WTC11 (cell line): ENCODE data around the gene COL4A3. TPM values are rescaled to one million over a fixed set of nuclear protein-coding genes. Genes with fewer than 3 reads are reported as not detected.

ENCODE experiments used
- AFF4 ChIP-seq: sonication (generic); formaldehyde crosslinking; IDR thresholded peaks from 2 replicates; pipeline ENCODE4 v1.8.1; 2023; ENCODE audit warnings: mild to moderate bottlenecking, missing genetic modification reagents, borderline replicate concordance
- ELF4 ChIP-seq: sonication (generic); formaldehyde crosslinking; IDR thresholded peaks from 2 replicates; pipeline ENCODE4 v1.8.1; 2022; ENCODE audit warnings: low read depth, mild to moderate bottlenecking, moderate library complexity, missing genetic modification reagents
- ESRRA ChIP-seq: sonication (generic); formaldehyde crosslinking; IDR thresholded peaks from 2 replicates; pipeline ENCODE4 v1.8.1; 2022; ENCODE audit warnings: mild to moderate bottlenecking, missing genetic modification reagents, borderline replicate concordance
- FOXK1 ChIP-seq: sonication (generic); formaldehyde crosslinking; IDR thresholded peaks from 2 replicates; pipeline ENCODE4 v1.8.0; 2022; ENCODE audit warnings: mild to moderate bottlenecking, moderate library complexity, missing genetic modification reagents
- GABPB1 ChIP-seq: sonication (generic); formaldehyde crosslinking; IDR thresholded peaks from 2 replicates; pipeline ENCODE4 v1.8.1; 2023; ENCODE audit warnings: mild to moderate bottlenecking, missing genetic modification reagents
- JUN ChIP-seq: sonication (generic); formaldehyde crosslinking; IDR thresholded peaks from 2 replicates; pipeline ENCODE4 v1.8.0; 2023; ENCODE audit warnings: mild to moderate bottlenecking, missing genetic modification reagents
- NR1H2 ChIP-seq: sonication (generic); formaldehyde crosslinking; IDR thresholded peaks from 2 replicates; pipeline ENCODE4 v1.9.0; 2021; ENCODE audit warnings: mild to moderate bottlenecking, moderate library complexity, missing genetic modification reagents
- OVOL2 ChIP-seq: fragments of 250-450 bp; sonication (Bioruptor Pico); IDR thresholded peaks from 2 replicates; pipeline ENCODE4 v1.9.0; 2021; ENCODE audit warnings: mild to moderate bottlenecking, borderline replicate concordance
- SMAD3 ChIP-seq: sonication (generic); formaldehyde crosslinking; IDR thresholded peaks from 2 replicates; pipeline ENCODE4 v1.8.0; 2022; ENCODE audit warnings: missing genetic modification reagents, mild to moderate bottlenecking, borderline replicate concordance
- TCF7 ChIP-seq: sonication (generic); formaldehyde crosslinking; IDR thresholded peaks from 2 replicates; pipeline ENCODE4 v1.8.0; 2022; ENCODE audit warnings: mild to moderate bottlenecking, low read depth, missing genetic modification reagents, moderate library complexity
- TEAD1 ChIP-seq: sonication (generic); formaldehyde crosslinking; IDR thresholded peaks from 2 replicates; pipeline ENCODE4 v1.8.0; 2022; ENCODE audit warnings: mild to moderate bottlenecking, missing genetic modification reagents
- ZNF396 ChIP-seq: fragments of 250-450 bp; sonication (Bioruptor Pico); IDR thresholded peaks from 2 replicates; pipeline ENCODE4 v1.8.0; 2021; ENCODE audit warnings: mild to moderate bottlenecking, moderate library complexity, borderline replicate concordance
- total RNA-seq: library from RNA; stranded (reverse); gene quantifications from 3 replicates; pipeline ENCODE4 v1.2.3, GENCODE V29; 2021
- TF ChIP-seq, protein P1 (sequence below): fragments of 250-450 bp; sonication (Bioruptor Pico); IDR thresholded peaks from 2 replicates; pipeline ENCODE4 v2.1.2; 2022; ENCODE audit warnings: mild to moderate bottlenecking, moderate library complexity
- TF ChIP-seq, protein P2 (sequence below): sonication (generic); formaldehyde crosslinking; IDR thresholded peaks from 2 replicates; pipeline ENCODE4 v1.8.0; 2023; ENCODE audit warnings: mild to moderate bottlenecking, missing genetic modification reagents
- TF ChIP-seq, protein P3 (sequence below): fragments of 250-450 bp; sonication (Bioruptor Pico); IDR thresholded peaks from 2 replicates; pipeline ENCODE4 v1.9.0; 2021; ENCODE audit warnings: moderate library complexity, mild to moderate bottlenecking, inconsistent platforms, borderline replicate concordance
- TF ChIP-seq, protein P4 (sequence below): sonication (generic); formaldehyde crosslinking; IDR thresholded peaks from 2 replicates; pipeline ENCODE4 v1.8.0; 2022; ENCODE audit warnings: mild to moderate bottlenecking, missing genetic modification reagents
- TF ChIP-seq, protein P5 (sequence below): sonication (generic); formaldehyde crosslinking; IDR thresholded peaks from 2 replicates; pipeline ENCODE4 v1.8.1; 2022; ENCODE audit warnings: missing genetic modification reagents, borderline replicate concordance
- TF ChIP-seq, protein P6 (sequence below): sonication (generic); formaldehyde crosslinking; IDR thresholded peaks from 2 replicates; pipeline ENCODE4 v1.8.1; 2022; ENCODE audit warnings: low read depth, missing genetic modification reagents, borderline replicate concordance
- TF ChIP-seq, protein P7 (sequence below): sonication (generic); formaldehyde crosslinking; IDR thresholded peaks from 2 replicates; pipeline ENCODE4 v1.8.1; 2023; ENCODE audit warnings: mild to moderate bottlenecking, missing genetic modification reagents
- TF ChIP-seq, protein P8 (sequence below): fragments of 250-450 bp; sonication (Bioruptor Pico); IDR thresholded peaks from 2 replicates; pipeline ENCODE4 v1.8.0; 2021; ENCODE audit warnings: mild to moderate bottlenecking
- TF ChIP-seq, protein P9 (sequence below): sonication (generic); formaldehyde crosslinking; IDR thresholded peaks from 2 replicates; pipeline ENCODE4 v1.8.1; 2023; ENCODE audit warnings: mild to moderate bottlenecking, missing genetic modification reagents, moderate library complexity

COL4A3 gene
- total RNA-seq, 1 experiment from 2014 or later: 0.90 TPM

DNA sequence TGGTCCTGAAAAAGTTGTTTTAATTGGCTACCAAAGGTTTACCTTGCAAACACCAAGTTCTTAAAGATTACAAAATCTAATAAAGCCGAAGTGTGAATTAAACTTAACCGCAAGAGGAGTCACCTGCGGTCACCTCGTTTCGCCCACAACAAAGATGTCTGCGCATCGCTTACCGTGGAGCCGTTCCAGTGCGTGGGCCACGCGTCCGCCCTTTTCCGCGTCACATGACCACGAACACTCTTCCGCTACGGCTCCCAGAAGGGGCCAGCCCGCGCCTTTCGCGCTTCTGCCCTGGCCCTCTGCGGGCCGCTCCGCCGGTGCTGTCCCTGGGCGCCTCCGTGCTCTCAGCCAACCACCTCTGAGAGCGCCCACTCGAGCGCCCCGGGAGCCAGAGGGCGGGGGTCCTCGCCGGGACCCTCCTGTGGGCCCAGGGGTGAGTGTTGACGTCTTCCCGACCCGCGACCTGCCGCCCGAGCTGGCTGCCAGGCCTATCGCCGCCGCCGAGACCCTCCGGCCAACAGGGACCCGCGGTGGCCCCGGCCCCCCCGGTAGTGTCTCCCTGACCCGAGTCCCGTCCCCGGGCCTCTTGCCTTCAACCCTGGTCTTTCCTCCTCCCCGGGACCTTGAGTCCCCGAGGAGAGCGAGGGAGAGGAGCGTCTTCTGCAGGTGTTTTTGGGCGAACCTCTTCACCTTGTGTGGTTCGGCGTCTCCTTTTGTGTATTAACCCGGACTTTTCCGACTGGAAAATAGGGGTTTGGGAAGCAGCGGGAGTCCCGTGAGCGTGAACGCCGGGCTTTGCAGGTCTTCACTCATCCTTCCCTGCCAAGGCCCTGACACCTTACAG is 160.8 kb downstream of the COL4A3 start, which contains the start of gene MFF (continued):
- TF ChIP-seq, protein P1, sequence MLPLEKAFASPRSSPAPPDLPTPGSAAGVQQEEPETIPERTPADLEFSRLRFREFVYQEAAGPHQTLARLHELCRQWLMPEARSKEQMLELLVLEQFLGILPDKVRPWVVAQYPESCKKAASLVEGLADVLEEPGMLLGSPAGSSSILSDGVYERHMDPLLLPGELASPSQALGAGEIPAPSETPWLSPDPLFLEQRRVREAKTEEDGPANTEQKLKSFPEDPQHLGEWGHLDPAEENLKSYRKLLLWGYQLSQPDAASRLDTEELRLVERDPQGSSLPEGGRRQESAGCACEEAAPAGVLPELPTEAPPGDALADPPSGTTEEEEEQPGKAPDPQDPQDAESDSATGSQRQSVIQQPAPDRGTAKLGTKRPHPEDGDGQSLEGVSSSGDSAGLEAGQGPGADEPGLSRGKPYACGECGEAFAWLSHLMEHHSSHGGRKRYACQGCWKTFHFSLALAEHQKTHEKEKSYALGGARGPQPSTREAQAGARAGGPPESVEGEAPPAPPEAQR (CRISPR knock-in tag): no peak
- peak; percentile 22; the same call in 1 of the 2 replicates for TF ChIP-seq ESRRA (CRISPR knock-in tag)
- TF ChIP-seq NR1H2: no peak
- no peak for TF ChIP-seq OVOL2 (CRISPR knock-in tag)
- TF ChIP-seq TEAD1: peak; percentile 46
- TF ChIP-seq AFF4 (CRISPR knock-in tag): no peak
- no peak for TF ChIP-seq ZNF396 (CRISPR knock-in tag)
- TF ChIP-seq, protein P2, sequence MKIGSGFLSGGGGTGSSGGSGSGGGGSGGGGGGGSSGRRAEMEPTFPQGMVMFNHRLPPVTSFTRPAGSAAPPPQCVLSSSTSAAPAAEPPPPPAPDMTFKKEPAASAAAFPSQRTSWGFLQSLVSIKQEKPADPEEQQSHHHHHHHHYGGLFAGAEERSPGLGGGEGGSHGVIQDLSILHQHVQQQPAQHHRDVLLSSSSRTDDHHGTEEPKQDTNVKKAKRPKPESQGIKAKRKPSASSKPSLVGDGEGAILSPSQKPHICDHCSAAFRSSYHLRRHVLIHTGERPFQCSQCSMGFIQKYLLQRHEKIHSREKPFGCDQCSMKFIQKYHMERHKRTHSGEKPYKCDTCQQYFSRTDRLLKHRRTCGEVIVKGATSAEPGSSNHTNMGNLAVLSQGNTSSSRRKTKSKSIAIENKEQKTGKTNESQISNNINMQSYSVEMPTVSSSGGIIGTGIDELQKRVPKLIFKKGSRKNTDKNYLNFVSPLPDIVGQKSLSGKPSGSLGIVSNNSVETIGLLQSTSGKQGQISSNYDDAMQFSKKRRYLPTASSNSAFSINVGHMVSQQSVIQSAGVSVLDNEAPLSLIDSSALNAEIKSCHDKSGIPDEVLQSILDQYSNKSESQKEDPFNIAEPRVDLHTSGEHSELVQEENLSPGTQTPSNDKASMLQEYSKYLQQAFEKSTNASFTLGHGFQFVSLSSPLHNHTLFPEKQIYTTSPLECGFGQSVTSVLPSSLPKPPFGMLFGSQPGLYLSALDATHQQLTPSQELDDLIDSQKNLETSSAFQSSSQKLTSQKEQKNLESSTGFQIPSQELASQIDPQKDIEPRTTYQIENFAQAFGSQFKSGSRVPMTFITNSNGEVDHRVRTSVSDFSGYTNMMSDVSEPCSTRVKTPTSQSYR (CRISPR knock-in tag): no peak
- TF ChIP-seq SMAD3 (CRISPR knock-in tag): peak; percentile 84
- TF ChIP-seq, protein P3, sequence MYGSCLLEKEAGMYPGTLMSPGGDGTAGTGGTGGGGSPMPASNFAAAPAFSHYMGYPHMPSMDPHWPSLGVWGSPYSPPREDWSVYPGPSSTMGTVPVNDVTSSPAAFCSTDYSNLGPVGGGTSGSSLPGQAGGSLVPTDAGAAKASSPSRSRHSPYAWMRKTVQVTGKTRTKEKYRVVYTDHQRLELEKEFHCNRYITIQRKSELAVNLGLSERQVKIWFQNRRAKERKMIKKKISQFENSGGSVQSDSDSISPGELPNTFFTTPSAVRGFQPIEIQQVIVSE (CRISPR knock-in tag): no peak
- TF ChIP-seq JUN (CRISPR knock-in tag): no peak
- TF ChIP-seq GABPB1 (CRISPR knock-in tag): peak; percentile 90
- TF ChIP-seq, protein P4, sequence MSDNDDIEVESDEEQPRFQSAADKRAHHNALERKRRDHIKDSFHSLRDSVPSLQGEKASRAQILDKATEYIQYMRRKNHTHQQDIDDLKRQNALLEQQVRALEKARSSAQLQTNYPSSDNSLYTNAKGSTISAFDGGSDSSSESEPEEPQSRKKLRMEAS: peak; percentile 88
- TF ChIP-seq FOXK1: peak; percentile 88
- TF ChIP-seq, protein P5, sequence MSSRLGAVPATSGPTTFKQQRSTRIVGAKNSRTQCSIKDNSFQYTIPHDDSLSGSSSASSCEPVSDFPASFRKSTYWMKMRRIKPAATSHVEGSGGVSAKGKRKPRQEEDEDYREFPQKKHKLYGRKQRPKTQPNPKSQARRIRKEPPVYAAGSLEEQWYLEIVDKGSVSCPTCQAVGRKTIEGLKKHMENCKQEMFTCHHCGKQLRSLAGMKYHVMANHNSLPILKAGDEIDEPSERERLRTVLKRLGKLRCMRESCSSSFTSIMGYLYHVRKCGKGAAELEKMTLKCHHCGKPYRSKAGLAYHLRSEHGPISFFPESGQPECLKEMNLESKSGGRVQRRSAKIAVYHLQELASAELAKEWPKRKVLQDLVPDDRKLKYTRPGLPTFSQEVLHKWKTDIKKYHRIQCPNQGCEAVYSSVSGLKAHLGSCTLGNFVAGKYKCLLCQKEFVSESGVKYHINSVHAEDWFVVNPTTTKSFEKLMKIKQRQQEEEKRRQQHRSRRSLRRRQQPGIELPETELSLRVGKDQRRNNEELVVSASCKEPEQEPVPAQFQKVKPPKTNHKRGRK (CRISPR knock-in tag): no peak
- TF ChIP-seq TCF7 (CRISPR knock-in tag): peak; percentile 62; the same call in 1 of the 2 replicates
- TF ChIP-seq, protein P6, sequence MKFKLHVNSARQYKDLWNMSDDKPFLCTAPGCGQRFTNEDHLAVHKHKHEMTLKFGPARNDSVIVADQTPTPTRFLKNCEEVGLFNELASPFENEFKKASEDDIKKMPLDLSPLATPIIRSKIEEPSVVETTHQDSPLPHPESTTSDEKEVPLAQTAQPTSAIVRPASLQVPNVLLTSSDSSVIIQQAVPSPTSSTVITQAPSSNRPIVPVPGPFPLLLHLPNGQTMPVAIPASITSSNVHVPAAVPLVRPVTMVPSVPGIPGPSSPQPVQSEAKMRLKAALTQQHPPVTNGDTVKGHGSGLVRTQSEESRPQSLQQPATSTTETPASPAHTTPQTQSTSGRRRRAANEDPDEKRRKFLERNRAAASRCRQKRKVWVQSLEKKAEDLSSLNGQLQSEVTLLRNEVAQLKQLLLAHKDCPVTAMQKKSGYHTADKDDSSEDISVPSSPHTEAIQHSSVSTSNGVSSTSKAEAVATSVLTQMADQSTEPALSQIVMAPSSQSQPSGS (CRISPR knock-in tag): no peak
- TF ChIP-seq, protein P7, sequence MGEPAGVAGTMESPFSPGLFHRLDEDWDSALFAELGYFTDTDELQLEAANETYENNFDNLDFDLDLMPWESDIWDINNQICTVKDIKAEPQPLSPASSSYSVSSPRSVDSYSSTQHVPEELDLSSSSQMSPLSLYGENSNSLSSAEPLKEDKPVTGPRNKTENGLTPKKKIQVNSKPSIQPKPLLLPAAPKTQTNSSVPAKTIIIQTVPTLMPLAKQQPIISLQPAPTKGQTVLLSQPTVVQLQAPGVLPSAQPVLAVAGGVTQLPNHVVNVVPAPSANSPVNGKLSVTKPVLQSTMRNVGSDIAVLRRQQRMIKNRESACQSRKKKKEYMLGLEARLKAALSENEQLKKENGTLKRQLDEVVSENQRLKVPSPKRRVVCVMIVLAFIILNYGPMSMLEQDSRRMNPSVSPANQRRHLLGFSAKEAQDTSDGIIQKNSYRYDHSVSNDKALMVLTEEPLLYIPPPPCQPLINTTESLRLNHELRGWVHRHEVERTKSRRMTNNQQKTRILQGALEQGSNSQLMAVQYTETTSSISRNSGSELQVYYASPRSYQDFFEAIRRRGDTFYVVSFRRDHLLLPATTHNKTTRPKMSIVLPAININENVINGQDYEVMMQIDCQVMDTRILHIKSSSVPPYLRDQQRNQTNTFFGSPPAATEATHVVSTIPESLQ (CRISPR knock-in tag): no peak
- TF ChIP-seq, protein P8, sequence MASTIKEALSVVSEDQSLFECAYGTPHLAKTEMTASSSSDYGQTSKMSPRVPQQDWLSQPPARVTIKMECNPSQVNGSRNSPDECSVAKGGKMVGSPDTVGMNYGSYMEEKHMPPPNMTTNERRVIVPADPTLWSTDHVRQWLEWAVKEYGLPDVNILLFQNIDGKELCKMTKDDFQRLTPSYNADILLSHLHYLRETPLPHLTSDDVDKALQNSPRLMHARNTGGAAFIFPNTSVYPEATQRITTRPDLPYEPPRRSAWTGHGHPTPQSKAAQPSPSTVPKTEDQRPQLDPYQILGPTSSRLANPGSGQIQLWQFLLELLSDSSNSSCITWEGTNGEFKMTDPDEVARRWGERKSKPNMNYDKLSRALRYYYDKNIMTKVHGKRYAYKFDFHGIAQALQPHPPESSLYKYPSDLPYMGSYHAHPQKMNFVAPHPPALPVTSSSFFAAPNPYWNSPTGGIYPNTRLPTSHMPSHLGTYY (CRISPR knock-in tag): no peak
- TF ChIP-seq, protein P9, sequence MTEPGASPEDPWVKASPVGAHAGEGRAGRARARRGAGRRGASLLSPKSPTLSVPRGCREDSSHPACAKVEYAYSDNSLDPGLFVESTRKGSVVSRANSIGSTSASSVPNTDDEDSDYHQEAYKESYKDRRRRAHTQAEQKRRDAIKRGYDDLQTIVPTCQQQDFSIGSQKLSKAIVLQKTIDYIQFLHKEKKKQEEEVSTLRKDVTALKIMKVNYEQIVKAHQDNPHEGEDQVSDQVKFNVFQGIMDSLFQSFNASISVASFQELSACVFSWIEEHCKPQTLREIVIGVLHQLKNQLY: no peak
- TF ChIP-seq ELF4 (CRISPR knock-in tag): no peak
